ENCODE data around the gene H1-8. TPM values are rescaled to one million over a fixed set of nuclear protein-coding genes. Genes with fewer than 3 reads are reported as not detected.

The H1-8 gene
- total and polyA plus RNA-seq, 2 experiments from 2014 or later = not detected

GRCh38 chr3:129567939-129568338, 25.0 kb downstream of the H1-8 start:
- no peak overlapping the region for H3K27ac ChIP-seq
- TF ChIP-seq CTCF (IDR thresholded peaks at IDR 0.05; ENCODE audit: low read depth, low read length) = no peak
- H3K9me3 ChIP-seq (ENCODE audit: low read depth) = no peaks in the 10 kb centered on the region
- H3K36me3 ChIP-seq = no peaks in the 10 kb centered on the region
- H3K4me3 ChIP-seq = no peak overlapping the region
- no peaks in the 10 kb centered on the region for H3K4me1 ChIP-seq (ENCODE audit: low read depth)
- DNase-seq (ENCODE audit: low read depth in 1 of 2, low spot score in 1 of 2) = no peak
- H3K27me3 ChIP-seq = no peaks in the 10 kb centered on the region

- no peaks in the 10 kb centered on the region for H3K36me3 ChIP-seq
- no peak overlapping the region for H3K4me3 ChIP-seq
- no peak for DNase-seq (ENCODE audit: low read depth in 1 of 2, low spot score in 1 of 2)
Observed at GRCh38 chr3:129569856-129570255, 26.9 kb downstream of the H1-8 start.

GRCh38 chr3:129571605-129572547, 28.9 kb downstream of the H1-8 start:
- H3K27me3 ChIP-seq = no peaks in the 10 kb centered on the region
- H3K9me3 ChIP-seq (ENCODE audit: low read depth) = no peaks in the 10 kb centered on the region
- TF ChIP-seq CTCF (IDR thresholded peaks at IDR 0.05; ENCODE audit: low read depth, low read length) = no peak
- H3K27ac ChIP-seq = no peak overlapping the region
- no peaks in the 10 kb centered on the region for H3K36me3 ChIP-seq
- no peaks in the 10 kb centered on the region for H3K4me1 ChIP-seq (ENCODE audit: low read depth)
- no peak for DNase-seq (ENCODE audit: low read depth in 1 of 2, low spot score in 1 of 2)
- no peak overlapping the region for H3K4me3 ChIP-seq

More at GRCh38 chr3:129569856-129570255, 26.9 kb downstream of the H1-8 start:
- Histone ChIP-seq H3K4me1 (ENCODE audit: low read depth) (no peaks in the 10 kb centered on the region), H3K9me3 (ENCODE audit: low read depth) (no peaks in the 10 kb centered on the region), H3K27me3 (no peaks in the 10 kb centered on the region), H3K27ac (no peak overlapping the region)
- TF ChIP-seq CTCF (IDR thresholded peaks at IDR 0.05; ENCODE audit: low read depth, low read length) = no peak

GRCh38 chr3:129572603-129573002, 29.6 kb downstream of the H1-8 start:
- no peaks in the 10 kb centered on the region for H3K9me3 ChIP-seq (ENCODE audit: low read depth)
- no peaks in the 10 kb centered on the region for H3K4me1 ChIP-seq (ENCODE audit: low read depth)
- H3K27ac ChIP-seq = no peak overlapping the region
- H3K4me3 ChIP-seq = no peak overlapping the region
- TF ChIP-seq CTCF (IDR thresholded peaks at IDR 0.05; ENCODE audit: low read depth, low read length) = no peak
- H3K27me3 ChIP-seq = no peaks in the 10 kb centered on the region
- H3K36me3 ChIP-seq = no peaks in the 10 kb centered on the region
- DNase-seq (ENCODE audit: low read depth in 1 of 2, low spot score in 1 of 2) = no peak

- no peak overlapping the region for H3K27ac ChIP-seq
- H3K36me3 ChIP-seq = no peaks in the 10 kb centered on the region
- no peak for DNase-seq (ENCODE audit: low read depth in 1 of 2, low spot score in 1 of 2)
- H3K27me3 ChIP-seq = no peaks in the 10 kb centered on the region
- H3K9me3 ChIP-seq (ENCODE audit: low read depth) = no peaks in the 10 kb centered on the region
- no peaks in the 10 kb centered on the region for H3K4me1 ChIP-seq (ENCODE audit: low read depth)
- no peak overlapping the region for H3K4me3 ChIP-seq
- no peak for TF ChIP-seq CTCF (IDR thresholded peaks at IDR 0.05; ENCODE audit: low read depth, low read length)
Observed at GRCh38 chr3:129573493-129573892, 30.5 kb downstream of the H1-8 start.
